COR-L47 (cell line): ENCODE results near the gene MCEE.
"Not testable (repeated sequence)": the region's sequence is repeated elsewhere in the genome, so short reads cannot be mapped to it uniquely, and the experiment has no call there.

Experiments
- DNase-seq: peaks from one replicate; lab custom pipeline; 2025; lab: John Stamatoyannopoulos, UW

Gene MCEE

GRCh38 chr2:71126957-71127356, 3.1 kb downstream of the MCEE start:
- no peak for DNase-seq

GRCh38 chr2:71125506-71126294, 4.3 kb downstream of the MCEE start:
- DNase-seq, result no peak

- DNase-seq, result no peak
These were observed 7.4 kb downstream of the MCEE start for GRCh38 chr2:71122387-71123298.

GRCh38 chr2:71121479-71121878, 8.6 kb downstream of the MCEE start:
- DNase-seq, result no peak

- DNase-seq, result no peak
These were observed 9.8 kb downstream of the MCEE start for GRCh38 chr2:71120195-71120594.

GRCh38 chr2:71117063-71117462, 13.0 kb downstream of the MCEE start:
- DNase-seq, result no peak

- no peak for DNase-seq
These were observed 16.2 kb downstream of the MCEE start for GRCh38 chr2:71113843-71114242.

- DNase-seq, result no peak
These were observed 21.9 kb downstream of the MCEE start for GRCh38 chr2:71108091-71108490.

GRCh38 chr2:71106463-71106862, 23.6 kb downstream of the MCEE start:
- not testable (repeated sequence) for DNase-seq

DNA sequence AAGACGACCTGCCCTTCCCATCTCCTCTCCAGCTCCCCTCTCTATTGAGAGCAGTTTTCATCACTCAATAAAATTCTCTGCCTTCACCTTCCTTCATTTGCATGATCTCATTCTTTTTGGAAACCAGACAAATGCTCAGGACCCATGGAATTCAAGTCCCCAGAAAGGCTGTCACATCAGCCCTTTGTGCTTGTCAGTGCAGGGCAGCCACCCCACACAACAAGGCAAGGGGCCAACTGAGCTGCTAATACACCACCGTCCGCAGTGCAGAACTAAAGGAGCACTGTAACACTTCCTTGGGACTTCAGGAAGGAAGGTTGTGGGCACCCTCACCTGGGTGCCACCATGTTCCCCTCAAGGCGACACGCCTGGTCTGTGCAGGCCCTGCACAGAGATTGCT, 26.2 kb downstream of the MCEE start:
- no peak for DNase-seq

DNA sequence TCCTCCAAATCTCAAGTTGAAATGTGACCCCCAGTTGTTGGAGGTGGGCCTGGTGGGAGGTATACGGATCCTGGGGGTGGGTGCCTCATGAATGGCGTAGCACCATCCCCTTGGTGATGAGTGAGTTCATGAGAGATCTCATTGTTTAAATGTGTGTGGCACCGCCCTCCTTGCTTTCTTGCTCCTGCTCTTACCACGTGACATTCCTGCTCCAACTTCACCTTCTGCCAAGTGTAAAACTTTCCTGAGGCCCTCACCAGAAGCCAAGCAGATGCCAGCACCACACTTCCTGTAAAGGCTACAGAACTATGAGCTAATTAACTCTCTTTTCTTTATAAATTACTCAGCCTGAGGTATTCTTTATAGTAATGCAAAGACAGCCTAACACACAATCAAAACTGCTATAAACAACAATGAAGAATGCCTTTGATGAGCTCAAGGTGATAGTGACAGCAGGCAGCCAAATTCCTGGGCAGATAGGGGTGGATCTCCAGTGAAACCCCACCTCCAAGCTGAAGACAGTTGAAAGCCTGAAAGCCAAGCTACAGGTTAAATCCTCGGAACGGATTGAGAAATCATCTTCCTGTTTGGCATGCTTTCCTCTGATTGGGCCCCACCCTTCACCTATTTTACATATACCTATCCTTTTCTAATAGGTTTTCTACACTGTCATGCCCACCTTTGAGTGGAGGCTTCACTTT, 26.9 kb downstream of the MCEE start:
- no peak for DNase-seq

- DNase-seq, result no peak
These were observed 28.4 kb downstream of the MCEE start for GRCh38 chr2:71101656-71102055.

GRCh38 chr2:71100195-71100964, 29.6 kb downstream of the MCEE start:
- peak; percentile 39 for DNase-seq

DNA sequence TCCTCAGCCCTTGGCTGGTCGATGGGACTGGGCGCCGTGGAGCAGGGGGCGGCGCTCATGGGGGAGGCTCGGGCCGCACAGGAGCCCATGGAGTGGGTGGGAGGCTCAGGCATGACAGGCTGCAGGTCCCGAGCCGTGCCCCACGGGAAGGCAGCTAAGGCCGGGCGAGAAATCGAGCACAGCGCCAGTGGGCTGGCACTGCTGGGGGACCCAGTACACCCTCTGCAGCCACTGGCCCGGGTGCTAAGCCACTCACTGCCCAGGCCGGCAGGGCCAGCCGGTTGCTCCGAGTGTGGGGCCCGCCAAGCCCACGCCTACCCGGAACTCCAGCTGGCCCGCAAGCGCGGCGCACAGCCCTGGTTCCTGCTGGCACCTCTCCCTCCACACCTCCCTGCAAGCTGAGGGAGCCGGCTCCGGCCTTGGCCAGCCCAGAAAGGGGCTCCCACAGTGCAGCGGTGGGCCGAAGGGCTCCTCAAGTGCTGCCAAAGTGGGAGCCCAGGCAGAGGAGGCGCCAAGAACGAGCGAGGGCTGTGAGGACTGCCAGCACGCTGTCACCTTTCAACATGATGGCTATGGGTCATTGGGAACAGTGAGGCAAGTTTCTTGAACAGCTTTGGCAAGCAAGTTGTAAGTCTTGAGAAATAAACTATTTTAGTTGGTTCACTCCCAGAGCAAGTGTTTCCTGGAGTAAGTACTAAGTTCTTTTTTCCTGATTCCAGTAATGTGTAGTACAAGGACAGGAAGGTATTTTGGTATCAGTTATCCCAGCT, 37.4 kb downstream of the MCEE start:
- DNase-seq, result not testable (repeated sequence)

- not testable (repeated sequence) for DNase-seq
These were observed 38.2 kb downstream of the MCEE start for GRCh38 chr2:71091808-71092207.

DNA sequence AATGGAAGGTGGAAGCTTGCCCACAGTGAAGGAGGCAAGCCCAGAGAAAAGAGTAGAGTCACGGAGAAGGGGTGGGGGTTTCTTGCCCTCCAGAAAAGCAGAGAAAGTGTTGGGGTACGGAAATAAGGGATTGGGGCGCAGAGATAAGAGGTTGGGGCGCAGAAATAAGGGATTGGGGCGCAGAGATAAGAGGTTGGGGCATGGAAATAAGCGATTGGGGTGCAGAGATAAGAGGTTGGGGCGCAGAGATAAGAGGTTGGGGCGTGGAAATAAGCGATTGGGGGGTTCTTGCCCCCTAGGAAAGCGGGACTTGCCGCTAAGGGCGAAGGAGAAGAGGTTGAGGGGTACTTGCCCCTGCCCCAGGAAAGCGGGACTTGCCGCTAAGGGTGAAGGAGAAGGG, 40.6 kb downstream of the MCEE start:
- not testable (repeated sequence) for DNase-seq

DNA sequence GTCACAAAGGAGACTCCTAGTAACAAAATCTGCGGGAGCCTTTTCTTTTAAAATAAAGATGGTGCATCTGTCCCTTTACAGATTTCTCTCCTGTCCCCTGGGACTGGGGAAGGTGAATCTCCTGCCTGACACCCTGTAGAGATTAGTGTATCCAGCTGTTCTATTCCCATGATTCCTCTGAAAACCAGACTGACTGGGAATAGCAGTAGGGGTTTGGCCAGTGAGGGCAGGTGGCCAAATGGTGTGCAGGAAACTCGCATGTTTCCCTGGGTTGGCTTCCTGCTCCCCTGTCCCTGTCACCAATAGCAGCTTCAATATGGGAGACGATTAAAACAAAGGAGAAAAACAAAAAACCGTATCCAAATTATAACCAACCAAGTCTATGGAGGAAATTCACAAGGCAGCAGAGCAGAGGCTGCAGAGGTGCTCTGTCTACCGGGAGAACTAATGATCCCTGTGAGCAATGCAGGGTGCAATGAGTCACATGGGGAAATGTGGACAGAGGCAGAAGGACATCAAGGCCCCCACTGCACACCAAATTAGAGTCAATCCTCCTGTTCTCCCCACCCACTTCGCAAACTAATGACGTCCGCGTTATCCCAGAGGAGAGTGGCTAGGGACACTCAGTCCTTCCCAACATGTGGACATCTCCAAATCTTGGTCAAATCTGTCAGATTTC, 44.6 kb downstream of the MCEE start:
- DNase-seq, result peak; percentile 69

DNA sequence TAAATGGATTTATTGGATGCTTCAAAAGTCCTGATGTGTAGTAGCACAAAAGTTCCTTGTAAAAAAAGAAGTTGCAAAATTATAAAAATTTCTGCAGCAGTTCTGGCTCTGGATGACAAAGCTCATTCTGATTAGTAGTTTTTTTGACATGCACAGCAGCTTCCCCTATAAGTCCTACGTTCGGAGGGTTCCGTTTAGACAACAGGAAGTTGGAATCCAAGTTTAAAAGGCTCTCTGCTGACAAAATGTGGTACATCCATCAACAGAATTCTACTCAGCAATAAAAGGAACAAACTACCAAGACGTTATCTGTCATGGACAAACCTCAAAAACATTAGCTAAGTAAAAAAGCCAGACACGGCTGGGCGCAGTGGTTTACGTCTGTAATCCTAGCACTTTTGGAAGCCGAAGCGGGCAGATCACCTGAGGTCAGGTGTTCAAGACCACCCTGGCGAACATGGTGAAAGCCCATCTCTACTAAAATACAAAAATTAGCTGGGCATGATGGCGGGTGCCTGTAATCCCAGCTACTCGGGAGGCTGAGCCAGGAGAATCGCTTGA, 46.2 kb downstream of the MCEE start:
- DNase-seq, result not testable (repeated sequence)

GRCh38 chr2:71083297-71083696, 46.7 kb downstream of the MCEE start:
- DNase-seq, result not testable (repeated sequence)
